Psoas muscle (tissue), 8 donors: ENCODE results near the gene EBPL. TPM values are rescaled to one million over a fixed set of nuclear protein-coding genes. Genes with fewer than 3 reads are reported as not detected.

ENCODE experiments used
- ATAC-seq, 4 donors: fragments of 200-7000 bp; cut with Tn5 transposase; one replicate each; pipeline ENCODE4 v1.9.1; 2020; ENCODE audit warnings: moderate library complexity in 3 of 4, mild to moderate bottlenecking in 2 of 4
- DNase-seq, 2 donors: peaks; one replicate each; pipeline ENCODE4 v3.0.0-alpha.2; 2020
- H3K27ac ChIP-seq: fragments of 200-600 bp; one replicate; pipeline ENCODE4 v1.8.0; 2022
- H3K27me3 ChIP-seq, 3 donors: fragments of 200-600 bp in 1 of 3; one replicate each; pipeline versions ENCODE4 v1.6.1 to v1.8.0; 2013 to 2022; ENCODE audit warnings: low read length in 2 of 3, mild to moderate bottlenecking in 2 of 3, moderate library complexity in 1 of 3; ENCODE audit not compliant: insufficient read depth in 3 of 3
- H3K36me3 ChIP-seq, 2 donors: fragments of 200-600 bp in 1 of 2; one replicate each; pipeline versions ENCODE4 v1.6.1 to v1.8.0; 2013 to 2022; ENCODE audit warnings: low read depth in 1 of 2, mild to moderate bottlenecking in 1 of 2, moderate library complexity in 1 of 2; ENCODE audit not compliant: insufficient read depth in 1 of 2
- H3K4me1 ChIP-seq: fragments of 200-600 bp; one replicate; pipeline ENCODE4 v1.8.0; 2022
- H3K4me3 ChIP-seq: fragments of 200-600 bp; one replicate; pipeline ENCODE4 v1.8.0; 2022; ENCODE audit warnings: mild to moderate bottlenecking
- H3K9me3 ChIP-seq: fragments of 200-600 bp; one replicate; pipeline ENCODE4 v1.8.0; 2022
- CTCF ChIP-seq: fragments of 200-600 bp; IDR thresholded peaks from one replicate; pipeline ENCODE4 v1.8.0; 2022; ENCODE audit warnings: antibody characterized with exemption
- WGBS, 3 donors: extraction: QIAGEN DNeasy Blood & Tissue Kit; methylation state at CpG; one replicate each; pipeline versions ENCODE4 v1.1.6 to v1.1.7; 2013; 5-methylcytosine and 5-hydroxymethylcytosine counted together
- intact Hi-C, 2 donors: fragments of 100-400 bp; cut with DNase I; formaldehyde crosslinking; loops; one replicate each; pipeline versions ENCODE4 v1.11.0 to v1.14.2; 2022
- polyA plus RNA-seq, 3 donors: library from polyadenylated mRNA; stranded (reverse); fragments of 200-250 nt; gene quantifications; one replicate each; pipeline ENCODE4 v1.2.3, GENCODE V29; 2013
- total RNA-seq, 4 donors: library from RNA; stranded (reverse); fragmentation: NEBNext Ultra II Directional in 2 of 4; extraction: Animal tissue kit (Norgen Biotek cat#: 25700) in 2 of 4; gene quantifications; one replicate each; pipeline versions ENCODE4 v1.2.1 to v1.2.4, GENCODE V29; 2021 to 2023
- donor health status: healthy with polysubstance abuse.
- donor health status: DM: no; HTN: no; CAD: no; lungs with moderate emphysema.
- donor health status: Bipolar disorder and iron deficiency.
- donor health status: healthy.
- donor health status: DM: yes; HTN: yes; CAD: no.
- donor health status: DM: no; HTN: no; CAD: no.
- donor health status: DM: no; HTN: no; CAD: no.
- donor health status: DM: yes; HTN: yes; CAD: no.

The EBPL gene
- total and polyA plus RNA-seq, 7 donors, result 4.8 to 10.6 (median 7.3) TPM

DNA sequence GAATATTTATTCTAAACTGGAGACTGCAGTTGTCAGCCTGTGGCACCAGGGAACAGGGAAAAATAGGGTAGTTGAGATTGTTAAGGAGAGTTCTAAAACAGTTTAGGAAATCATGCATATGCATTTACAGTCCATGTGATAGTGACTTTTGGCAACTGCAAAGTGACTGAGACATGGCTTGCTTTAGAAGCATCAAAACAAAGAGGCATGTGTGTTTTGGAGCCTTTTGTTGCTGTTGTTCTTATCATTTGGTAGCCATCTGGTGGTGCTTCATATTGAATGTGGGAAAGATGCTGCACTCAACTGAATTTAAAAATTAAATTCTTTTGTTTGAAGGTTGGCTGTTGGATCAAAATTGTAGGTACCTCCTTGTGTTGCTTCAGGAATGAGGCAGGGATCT, 10.2 kb upstream of the EBPL start:
- intact Hi-C loops, result no loop called here
- Histone ChIP-seq H3K9me3 (no peaks in the 10 kb centered on the region), H3K4me3 (no peak overlapping the region), H3K4me1 (no peaks in the 10 kb centered on the region), H3K27ac (no peak overlapping the region), H3K27me3 (no peaks in the 10 kb centered on the region), H3K36me3 (peaks cover 0 to 92% of the 10 kb centered on the region in 2 donors)
- ATAC-seq (no peak), DNase-seq (no peak)
- TF ChIP-seq CTCF, result no peak

- 98 to 100% (median 99%) methylated on average over 3 of the region's 3 CpGs for WGBS, 3 donors
- no peak for TF ChIP-seq CTCF
- DNase-seq (no peak), ATAC-seq (no peak)
- intact Hi-C loops, result no loop called here
- Histone ChIP-seq H3K27ac (no peak overlapping the region), H3K9me3 (no peaks in the 10 kb centered on the region), H3K4me1 (no peaks in the 10 kb centered on the region), H3K4me3 (no peak overlapping the region), H3K36me3 (peaks cover 0 to 51% of the 10 kb centered on the region in 2 donors), H3K27me3 (no peaks in the 10 kb centered on the region)
These were observed 6.2 kb upstream of the EBPL start for GRCh38 chr13:49697468-49697867.

- Histone ChIP-seq H3K27ac (no peak overlapping the region), H3K27me3 (no peaks in the 10 kb centered on the region), H3K9me3 (no peaks in the 10 kb centered on the region), H3K4me3 (no peak overlapping the region), H3K4me1 (peaks cover 7% of the 10 kb centered on the region), H3K36me3 (peaks cover 0 to 24% of the 10 kb centered on the region in 2 donors)
- ATAC-seq (no peak), DNase-seq (no peak)
- intact Hi-C loops, result loop anchor here in 1 of 2 donors (5.0 kb wide), 1 partner anchor 42 kb away; no protein-coding TSS in a partner anchor
- no peak for TF ChIP-seq CTCF
- WGBS, 3 donors, result 62 to 71% (median 66%) methylated on average over 1 of the region's 1 CpG
These were observed 3.2 kb upstream of the EBPL start for GRCh38 chr13:49694446-49694845.

DNA sequence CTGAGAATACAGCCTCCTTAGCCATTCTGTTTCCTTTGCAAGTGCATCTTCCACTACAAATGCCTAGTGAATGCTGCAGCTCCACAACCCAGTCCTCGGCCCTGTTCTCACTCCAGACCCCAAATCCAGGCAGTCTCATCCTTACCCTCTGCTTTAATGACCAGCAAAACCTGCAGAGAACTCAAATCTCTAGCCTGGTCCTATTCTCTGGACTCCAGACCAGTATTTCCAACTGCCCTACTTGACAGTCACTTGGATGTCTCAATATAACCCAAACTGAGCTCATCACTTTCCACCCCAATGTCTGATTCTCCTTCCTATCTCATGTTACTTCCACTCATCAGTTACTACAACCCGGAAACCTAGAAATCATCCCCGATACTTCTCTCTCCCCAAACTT, 2.6 kb upstream of the EBPL start:
- Histone ChIP-seq H3K4me1 (peaks cover 10% of the 10 kb centered on the region), H3K36me3 (peaks cover 0 to 24% of the 10 kb centered on the region in 2 donors), H3K9me3 (no peaks in the 10 kb centered on the region), H3K27ac (no peak overlapping the region), H3K4me3 (no peak overlapping the region), H3K27me3 (no peaks in the 10 kb centered on the region)
- ATAC-seq (no peak), DNase-seq (no peak)
- WGBS, 3 donors, result 57 to 71% (median 66%) methylated on average over 3 of the region's 3 CpGs
- TF ChIP-seq CTCF, result no peak
- intact Hi-C loops, result loop anchor here in 1 of 2 donors (5.0 kb wide), 1 partner anchor 42 kb away; no protein-coding TSS in a partner anchor

DNA sequence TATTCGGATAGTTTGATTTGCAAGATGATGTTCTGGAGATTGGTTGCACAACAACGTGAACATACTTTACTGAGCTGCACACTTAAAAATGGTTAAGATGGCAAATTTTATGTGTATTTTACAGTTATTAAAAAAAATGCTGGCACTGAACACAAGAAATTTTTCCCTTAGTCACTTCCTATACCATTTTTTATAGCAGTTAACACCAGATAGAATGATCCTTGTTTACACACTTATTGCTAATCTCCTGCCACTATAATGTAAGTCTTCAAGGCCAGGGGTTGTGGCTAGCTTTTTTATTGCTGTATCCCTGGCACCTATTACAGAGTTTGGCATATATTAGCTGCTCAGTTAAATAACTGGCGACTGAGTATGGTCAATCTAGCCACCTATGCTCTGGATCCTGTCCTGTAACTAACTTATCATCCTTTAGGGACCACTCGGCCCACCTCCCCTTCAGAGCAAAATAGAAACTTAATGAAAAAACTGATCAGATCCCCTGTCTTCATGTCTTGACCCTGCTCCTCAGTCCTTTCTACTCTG, 2.0 kb upstream of the EBPL start:
- Histone ChIP-seq H3K4me1 (peaks cover 10% of the 10 kb centered on the region), H3K27ac (no peak overlapping the region), H3K36me3 (peaks cover 0 to 19% of the 10 kb centered on the region in 2 donors), H3K4me3 (no peak overlapping the region), H3K9me3 (no peaks in the 10 kb centered on the region), H3K27me3 (no peaks in the 10 kb centered on the region)
- DNase-seq, result no peak
- ATAC-seq, result no peak
- intact Hi-C loops, result loop anchor here in 1 of 2 donors (5.0 kb wide), 1 partner anchor 41 kb away; no protein-coding TSS in a partner anchor
- no peak for TF ChIP-seq CTCF
- WGBS, 3 donors, result 75 to 92% (median 84%) methylated on average over 4 of the region's 4 CpGs
